HG02623 (cell line): ENCODE data around the gene AKAP12.

Source experiments
- ATAC-seq: cut with Tn5 transposase; IDR thresholded peaks from one replicate; pipeline ENCODE4 v1.9.1; 2021; ENCODE audit warnings: moderate library complexity; ENCODE audit not compliant: unreplicated experiment

Gene AKAP12

DNA sequence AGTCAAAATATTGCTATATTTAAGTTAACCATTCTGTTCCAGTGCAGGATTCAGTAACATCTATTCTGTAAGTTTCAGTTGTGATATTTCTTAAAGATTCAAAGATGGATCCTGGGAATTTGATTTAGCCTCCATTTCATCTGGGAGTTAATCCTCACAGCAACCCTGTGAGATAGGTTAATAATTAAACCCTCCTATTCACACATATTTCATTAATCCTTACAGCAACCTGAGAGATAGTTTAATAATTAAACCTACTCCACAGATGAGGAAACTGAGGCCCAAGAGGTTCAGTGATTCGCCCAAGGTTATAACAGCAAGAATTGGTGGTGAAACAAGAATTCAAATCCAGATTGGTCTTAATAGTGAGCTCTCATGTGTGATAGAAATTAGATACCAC lies 162.5 kb downstream of the AKAP12 start:
- no peak for ATAC-seq

DNA sequence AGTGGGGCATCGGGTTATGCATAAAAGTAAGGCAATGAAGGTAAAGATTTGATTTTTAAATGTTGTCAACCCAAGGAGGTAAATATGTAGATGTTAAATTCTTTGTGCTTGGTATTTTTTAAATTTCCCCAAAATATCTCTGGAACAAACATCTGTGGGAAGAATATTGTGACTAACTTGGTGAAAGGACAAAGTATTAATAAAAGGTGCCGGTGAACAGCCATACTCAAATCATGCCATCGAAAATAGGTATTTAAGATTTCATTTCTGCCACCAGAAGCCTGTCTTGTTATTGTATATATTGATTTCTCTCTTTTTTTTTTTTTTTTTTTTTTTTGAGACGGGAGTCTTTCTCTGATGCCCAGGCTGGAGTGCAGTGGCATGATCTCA lies 164.1 kb downstream of the AKAP12 start:
- no peak for ATAC-seq
